Adipocyte (in vitro differentiated cells): ENCODE data around the gene NCCRP1.

ENCODE experiments used
- DNase-seq: peaks from one replicate; pipeline ENCODE4 v3.0.0-alpha.2; 2015; ENCODE audit warnings: low read depth
- H3K27me3 ChIP-seq: replicated peaks from 2 replicates; pipeline ENCODE4 v1.7.0; 2013; ENCODE audit warnings: mild to moderate bottlenecking, low read length, moderate library complexity; ENCODE audit not compliant: control insufficient read depth, insufficient read depth
- H3K36me3 ChIP-seq: 2 replicates; pipeline ENCODE4 v1.7.0; 2013; ENCODE audit warnings: low read length, mild to moderate bottlenecking, moderate library complexity; ENCODE audit not compliant: control insufficient read depth, insufficient read depth, severe bottlenecking
- H3K4me1 ChIP-seq: 2 replicates; pipeline ENCODE4 v1.7.0; 2013; ENCODE audit warnings: mild to moderate bottlenecking, low read length, moderate library complexity; ENCODE audit not compliant: control insufficient read depth, insufficient read depth
- H3K4me3 ChIP-seq: 2 replicates; pipeline ENCODE4 v1.7.0; 2013; ENCODE audit warnings: mild to moderate bottlenecking, low read length, moderate library complexity
- H3K9ac ChIP-seq: 2 replicates; pipeline ENCODE4 v1.7.0; 2013; ENCODE audit warnings: mild to moderate bottlenecking, low read length, moderate library complexity
- H3K9me3 ChIP-seq: 2 replicates; pipeline ENCODE4 v1.7.0; 2013; ENCODE audit warnings: mild to moderate bottlenecking, low read length, moderate library complexity; ENCODE audit not compliant: control insufficient read depth

NCCRP1 gene

GRCh38 chr19:39187552-39187943 is 9.2 kb upstream of the NCCRP1 start:
- no peaks in the 10 kb centered on the region for H3K9me3 ChIP-seq

GRCh38 chr19:39188960-39189359 is 7.8 kb upstream of the NCCRP1 start:
- no peaks in the 10 kb centered on the region for H3K4me1 ChIP-seq
- no peaks in the 10 kb centered on the region for H3K9me3 ChIP-seq
- peaks cover 23% of the 10 kb centered on the region for H3K27me3 ChIP-seq
- no peak overlapping the region for H3K9ac ChIP-seq
- no peak overlapping the region for H3K4me3 ChIP-seq
- H3K36me3 ChIP-seq, result no peaks in the 10 kb centered on the region
- no peak for DNase-seq

More at GRCh38 chr19:39187552-39187943, 9.2 kb upstream of the NCCRP1 start:
- no peak overlapping the region for H3K4me3 ChIP-seq
- H3K27me3 ChIP-seq, result peaks cover 15% of the 10 kb centered on the region
- no peaks in the 10 kb centered on the region for H3K36me3 ChIP-seq
- no peak for DNase-seq
- no peak overlapping the region for H3K9ac ChIP-seq
- no peaks in the 10 kb centered on the region for H3K4me1 ChIP-seq

GRCh38 chr19:39190768-39191167 is 6.0 kb upstream of the NCCRP1 start:
- Histone ChIP-seq H3K36me3 (no peaks in the 10 kb centered on the region), H3K27me3 (peaks cover 36% of the 10 kb centered on the region), H3K4me3 (no peak overlapping the region), H3K9me3 (no peaks in the 10 kb centered on the region), H3K4me1 (no peaks in the 10 kb centered on the region), H3K9ac (no peak overlapping the region)
- DNase-seq, result no peak

- H3K36me3 ChIP-seq, result no peaks in the 10 kb centered on the region
- no peak overlapping the region for H3K9ac ChIP-seq
- H3K4me3 ChIP-seq, result no peak overlapping the region
- H3K4me1 ChIP-seq, result peaks cover 3% of the 10 kb centered on the region
- no peak for DNase-seq
- peaks cover 51% of the 10 kb centered on the region for H3K27me3 ChIP-seq
- H3K9me3 ChIP-seq, result no peaks in the 10 kb centered on the region
Measured at GRCh38 chr19:39192846-39193245, 3.9 kb upstream of the NCCRP1 start.

- no peak overlapping the region for H3K9ac ChIP-seq
- DNase-seq, result no peak
- no peaks in the 10 kb centered on the region for H3K36me3 ChIP-seq
- peaks cover 3% of the 10 kb centered on the region for H3K4me1 ChIP-seq
- H3K4me3 ChIP-seq, result no peak overlapping the region
- H3K9me3 ChIP-seq, result no peaks in the 10 kb centered on the region
- peaks cover 48% of the 10 kb centered on the region for H3K27me3 ChIP-seq
Measured at GRCh38 chr19:39193803-39194202, 3.0 kb upstream of the NCCRP1 start.

- H3K4me3 ChIP-seq, result no peak overlapping the region
- H3K36me3 ChIP-seq, result no peaks in the 10 kb centered on the region
- H3K27me3 ChIP-seq, result peaks cover 44% of the 10 kb centered on the region
- no peak for DNase-seq
- H3K4me1 ChIP-seq, result peaks cover 3% of the 10 kb centered on the region
- no peak overlapping the region for H3K9ac ChIP-seq
- H3K9me3 ChIP-seq, result no peaks in the 10 kb centered on the region
Measured at GRCh38 chr19:39194832-39195542, 1.8 kb upstream of the NCCRP1 start.

GRCh38 chr19:39195755-39196154 is 1.0 kb upstream of the NCCRP1 start:
- Histone ChIP-seq H3K4me1 (peaks cover 3% of the 10 kb centered on the region), H3K36me3 (no peaks in the 10 kb centered on the region), H3K27me3 (peaks cover 45% of the 10 kb centered on the region), H3K9ac (no peak overlapping the region), H3K4me3 (no peak overlapping the region), H3K9me3 (no peaks in the 10 kb centered on the region)
- DNase-seq, result no peak

- Histone ChIP-seq H3K4me1 (peaks cover 3% of the 10 kb centered on the region), H3K36me3 (no peaks in the 10 kb centered on the region), H3K27me3 (peaks cover 41% of the 10 kb centered on the region), H3K9ac (no peak overlapping the region), H3K4me3 (no peak overlapping the region), H3K9me3 (no peaks in the 10 kb centered on the region)
- no peak for DNase-seq
Measured at GRCh38 chr19:39196320-39196719, 444 bp upstream of the NCCRP1 start.

GRCh38 chr19:39197808-39198207 is 1.0 kb downstream of the NCCRP1 start:
- no peaks in the 10 kb centered on the region for H3K36me3 ChIP-seq
- H3K4me1 ChIP-seq, result peaks cover 3% of the 10 kb centered on the region
- no peaks in the 10 kb centered on the region for H3K9me3 ChIP-seq
- DNase-seq, result no peak
- H3K4me3 ChIP-seq, result no peak overlapping the region
- no peak overlapping the region for H3K9ac ChIP-seq
- H3K27me3 ChIP-seq, result peaks cover 51% of the 10 kb centered on the region

GRCh38 chr19:39199025-39199424 is 2.3 kb downstream of the NCCRP1 start:
- peaks cover 57% of the 10 kb centered on the region for H3K27me3 ChIP-seq
- peak; percentile 52 for DNase-seq
- no peak overlapping the region for H3K9ac ChIP-seq
- no peak overlapping the region for H3K4me3 ChIP-seq
- no peaks in the 10 kb centered on the region for H3K36me3 ChIP-seq
- H3K4me1 ChIP-seq, result peaks cover 3% of the 10 kb centered on the region
- no peaks in the 10 kb centered on the region for H3K9me3 ChIP-seq

GRCh38 chr19:39200066-39200802 is 3.5 kb downstream of the NCCRP1 start:
- no peak for DNase-seq
- Histone ChIP-seq H3K4me3 (no peak overlapping the region), H3K27me3 (peaks cover 55% of the 10 kb centered on the region), H3K9me3 (no peaks in the 10 kb centered on the region), H3K36me3 (no peaks in the 10 kb centered on the region), H3K9ac (no peak overlapping the region), H3K4me1 (peaks cover 4% of the 10 kb centered on the region)
